Sigmoid colon (tissue), 7 donors: ENCODE results near the gene FAM227B. TPM values are rescaled to one million over a fixed set of nuclear protein-coding genes. Genes with fewer than 3 reads are reported as not detected.
"Not testable (repeated sequence)": the region's sequence is repeated elsewhere in the genome, so short reads cannot be mapped to it uniquely, and the experiment has no call there.

ENCODE experiments used
- DNase-seq: peaks from one replicate; pipeline ENCODE4 v3.0.0-alpha.2; 2019
- H3K27ac ChIP-seq, 4 donors: fragments of 200-600 bp; sonication (generic); one replicate each; pipeline ENCODE4 v1.5.1; 2016 to 2019; ENCODE audit warnings: mild to moderate bottlenecking in 1 of 4
- H3K27me3 ChIP-seq, 3 donors: fragments of 200-600 bp; sonication (generic); one replicate each; pipeline ENCODE4 v1.5.1; 2019; ENCODE audit warnings: mild to moderate bottlenecking in 1 of 3
- H3K36me3 ChIP-seq, 4 donors: fragments of 200-600 bp; sonication (generic); one replicate each; pipeline ENCODE4 v1.5.1; 2016 to 2019
- H3K4me1 ChIP-seq, 4 donors: fragments of 200-600 bp; sonication (generic); one replicate each; pipeline ENCODE4 v1.5.1; 2017 to 2019
- H3K4me3 ChIP-seq, 4 donors: fragments of 200-600 bp; sonication (generic); one replicate each; pipeline ENCODE4 v1.5.1; 2017 to 2019; ENCODE audit warnings: mild to moderate bottlenecking in 2 of 4, moderate library complexity in 1 of 4
- H3K9me3 ChIP-seq, 4 donors: fragments of 200-600 bp in 3 of 4; sonication (generic) in 3 of 4; one replicate each; pipeline versions ENCODE4 v1.5.1 to v1.6.1; 2013 to 2019
- CTCF ChIP-seq, 4 experiments: fragments of 450-650 bp in 3 of 4; fragments of 200-600 bp in 1 of 4; IDR thresholded peaks; one replicate each; pipeline ENCODE4 v1.5.1; 2016 to 2019; ENCODE audit warnings: antibody characterized with exemption in 4 of 4, mild to moderate bottlenecking in 3 of 4, moderate library complexity in 2 of 4
- EP300 ChIP-seq, 4 donors: sonication (generic); formaldehyde crosslinking; IDR thresholded peaks; one replicate each; pipeline ENCODE4 v1.6.1; 2017; ENCODE audit warnings: antibody characterized with exemption in 4 of 4
- POLR2A ChIP-seq, 2 donors: fragments of 450-650 bp; IDR thresholded peaks; one replicate each; pipeline ENCODE4 v1.6.1; 2016; ENCODE audit warnings: antibody characterized with exemption in 2 of 2, mild to moderate bottlenecking in 2 of 2, moderate library complexity in 2 of 2
- POLR2AphosphoS5 ChIP-seq, 4 donors: sonication (generic); formaldehyde crosslinking; IDR thresholded peaks; one replicate each; pipeline ENCODE4 v1.6.1; 2017; ENCODE audit warnings: antibody characterized with exemption in 4 of 4
- WGBS, 2 donors: extraction: QIAGEN DNeasy Blood & Tissue Kit; methylation state at CpG; one replicate each; pipeline ENCODE4 v1.1.7; 2013; 5-methylcytosine and 5-hydroxymethylcytosine counted together
- intact Hi-C: fragments of 100-400 bp; cut with DNase I; formaldehyde crosslinking; loops from one replicate; pipeline ENCODE4 v1.15.1; 2023
- polyA plus RNA-seq, 3 donors: library from polyadenylated mRNA; stranded (reverse); fragments of 200-250 nt; gene quantifications; one replicate each; pipeline ENCODE4 v1.2.3, GENCODE V29; 2013
- total RNA-seq, 4 donors: library from RNA; depleted of rRNA; stranded (reverse); fragments of >200 nt; gene quantifications; one replicate each; pipeline ENCODE4 v1.1.0, GENCODE V29; 2016
- donor health status: healthy with polysubstance abuse.
- donor health status: Bipolar disorder and iron deficiency.
- donor health status: healthy.

Gene FAM227B
- total and polyA plus RNA-seq, 7 donors: 1.8 to 21.1 (median 11.1) TPM

- peak; percentile 58 for DNase-seq
- intact Hi-C loops: no loop called here
- Histone ChIP-seq H3K27me3 (no peaks in the 10 kb centered on the region), H3K4me1 (no peaks in the 10 kb centered on the region), H3K4me3 (no peak overlapping the region), H3K9me3 (no peaks in the 10 kb centered on the region), H3K36me3 (no peaks in the 10 kb centered on the region), H3K27ac (no peak overlapping the region)
- no peak for TF ChIP-seq CTCF (IDR thresholded peaks at IDR 0.05)
- no peak for TF ChIP-seq EP300 (IDR thresholded peaks at IDR 0.05)
- no peak for TF ChIP-seq POLR2A (IDR thresholded peaks at IDR 0.05)
- TF ChIP-seq POLR2AphosphoS5 (IDR thresholded peaks at IDR 0.05): no peak
- 90 to 93% methylated on average over 17 of the region's 17 CpGs for WGBS, 2 donors
Measured at GRCh38 chr15:49406352-49407118, 214.1 kb downstream of the FAM227B start.

GRCh38 chr15:49402515-49403296, 217.9 kb downstream of the FAM227B start:
- 78 to 80% methylated on average over 5 of the region's 5 CpGs for WGBS, 2 donors
- H3K4me1 ChIP-seq, H3K27me3 ChIP-seq, H3K36me3 ChIP-seq, intact Hi-C loops, H3K27ac ChIP-seq, H3K4me3 ChIP-seq, DNase-seq, H3K9me3 ChIP-seq: not testable (repeated sequence)

GRCh38 chr15:49387471-49387870, 233.1 kb downstream of the FAM227B start:
- no peaks in the 10 kb centered on the region for H3K9me3 ChIP-seq
- WGBS, 2 donors: 62 to 80% methylated on average over 2 of the region's 2 CpGs
- no peak overlapping the region for H3K4me3 ChIP-seq
- H3K36me3 ChIP-seq: no peaks in the 10 kb centered on the region
- H3K27ac ChIP-seq: no peak overlapping the region
- H3K4me1 ChIP-seq: no peaks in the 10 kb centered on the region
- H3K27me3 ChIP-seq: no peaks in the 10 kb centered on the region
- DNase-seq: no peak
- intact Hi-C loops: no loop called here
- no peak for TF ChIP-seq CTCF (IDR thresholded peaks at IDR 0.05)
- TF ChIP-seq POLR2AphosphoS5 (IDR thresholded peaks at IDR 0.05): no peak
- TF ChIP-seq POLR2A (IDR thresholded peaks at IDR 0.05): no peak
- TF ChIP-seq EP300 (IDR thresholded peaks at IDR 0.05): no peak

GRCh38 chr15:49383266-49383665, 237.4 kb downstream of the FAM227B start:
- WGBS, 2 donors: 41 to 42% methylated on average over 1 of the region's 1 CpG
- no peak for DNase-seq
- intact Hi-C loops: no loop called here
- Histone ChIP-seq H3K27ac (no peak overlapping the region), H3K9me3 (no peaks in the 10 kb centered on the region), H3K4me1 (no peaks in the 10 kb centered on the region), H3K36me3 (no peaks in the 10 kb centered on the region), H3K4me3 (no peak overlapping the region), H3K27me3 (no peaks in the 10 kb centered on the region)
- TF ChIP-seq CTCF (IDR thresholded peaks at IDR 0.05) (no peak), EP300 (IDR thresholded peaks at IDR 0.05) (no peak), POLR2AphosphoS5 (IDR thresholded peaks at IDR 0.05) (no peak), POLR2A (IDR thresholded peaks at IDR 0.05) (no peak)

GRCh38 chr15:49382394-49382793, 238.2 kb downstream of the FAM227B start:
- no peak overlapping the region for H3K4me3 ChIP-seq
- TF ChIP-seq CTCF (IDR thresholded peaks at IDR 0.05) (no peak), EP300 (IDR thresholded peaks at IDR 0.05) (no peak), POLR2AphosphoS5 (IDR thresholded peaks at IDR 0.05) (no peak), POLR2A (IDR thresholded peaks at IDR 0.05) (no peak)
- H3K36me3 ChIP-seq: no peaks in the 10 kb centered on the region
- no peak overlapping the region for H3K27ac ChIP-seq
- no peaks in the 10 kb centered on the region for H3K27me3 ChIP-seq
- no peaks in the 10 kb centered on the region for H3K4me1 ChIP-seq
- intact Hi-C loops: no loop called here
- H3K9me3 ChIP-seq: no peaks in the 10 kb centered on the region
- no peak for DNase-seq
